ENCODE results near the gene LRCH1.

- TF ChIP-seq CREM (IDR thresholded peaks at IDR 0.05) (no peak), CREM (CRISPR knock-in tag; IDR thresholded peaks at IDR 0.05) (no peak), ZNF264 (CRISPR knock-in tag; IDR thresholded peaks at IDR 0.05) (no peak), ZNF121 (CRISPR knock-in tag; IDR thresholded peaks at IDR 0.05) (no peak)
Measured at GRCh38 chr13:46687810-46688209, 134.8 kb downstream of the LRCH1 start.

All from HepG2 (cell line).